Epithelial cell of proximal tubule (primary cell): Measurements from ENCODE around the gene MAPK7. TPM values are rescaled to one million over a fixed set of nuclear protein-coding genes. Genes with fewer than 3 reads are reported as not detected.

Source experiments
- DNase-seq: peaks from one replicate; pipeline ENCODE4 v3.0.0-alpha.2; 2011; ENCODE audit warnings: low read depth
- H3K4me3 ChIP-seq: 2 replicates; pipeline ENCODE4 v1.5.1; 2011; ENCODE audit warnings: low read depth, mild to moderate bottlenecking, low read length
- total RNA-seq: library from RNA; depleted of rRNA; stranded (reverse); fragments of >200 nt; gene quantifications from 2 replicates; pipeline ENCODE4 v1.2.3, GENCODE V29; 2015
- TF ChIP-seq, protein P1 (sequence below): conservative IDR thresholded peaks from 2 replicates; pipeline ENCODE4 v1.5.1; 2012; ENCODE audit warnings: low read depth, mild to moderate bottlenecking, low read length

Gene MAPK7
- total RNA-seq, 1 donor from 2014 or later: 19.0 TPM

GRCh38 chr17:19426631-19427030 is 48.3 kb downstream of the MAPK7 start:
- DNase-seq: no peak
- no peak overlapping the region for H3K4me3 ChIP-seq
- TF ChIP-seq, protein P1, sequence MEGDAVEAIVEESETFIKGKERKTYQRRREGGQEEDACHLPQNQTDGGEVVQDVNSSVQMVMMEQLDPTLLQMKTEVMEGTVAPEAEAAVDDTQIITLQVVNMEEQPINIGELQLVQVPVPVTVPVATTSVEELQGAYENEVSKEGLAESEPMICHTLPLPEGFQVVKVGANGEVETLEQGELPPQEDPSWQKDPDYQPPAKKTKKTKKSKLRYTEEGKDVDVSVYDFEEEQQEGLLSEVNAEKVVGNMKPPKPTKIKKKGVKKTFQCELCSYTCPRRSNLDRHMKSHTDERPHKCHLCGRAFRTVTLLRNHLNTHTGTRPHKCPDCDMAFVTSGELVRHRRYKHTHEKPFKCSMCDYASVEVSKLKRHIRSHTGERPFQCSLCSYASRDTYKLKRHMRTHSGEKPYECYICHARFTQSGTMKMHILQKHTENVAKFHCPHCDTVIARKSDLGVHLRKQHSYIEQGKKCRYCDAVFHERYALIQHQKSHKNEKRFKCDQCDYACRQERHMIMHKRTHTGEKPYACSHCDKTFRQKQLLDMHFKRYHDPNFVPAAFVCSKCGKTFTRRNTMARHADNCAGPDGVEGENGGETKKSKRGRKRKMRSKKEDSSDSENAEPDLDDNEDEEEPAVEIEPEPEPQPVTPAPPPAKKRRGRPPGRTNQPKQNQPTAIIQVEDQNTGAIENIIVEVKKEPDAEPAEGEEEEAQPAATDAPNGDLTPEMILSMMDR: no peak

GRCh38 chr17:19431691-19432090 is 53.4 kb downstream of the MAPK7 start:
- no peak for DNase-seq
- H3K4me3 ChIP-seq: no peak overlapping the region
- TF ChIP-seq, protein P1: no peak

Other genes starting within 250 kb of the MAPK7 start
- 14.2 and 26.4 TPM in 2 replicates for gene EPN2, start 141.1 kb upstream of the MAPK7 start, total RNA-seq
- 27.3 and 44.2 TPM in 2 replicates for gene B9D1, start 15.8 kb upstream of the MAPK7 start, total RNA-seq
- gene MFAP4, start 8.7 kb downstream of the MAPK7 start, total RNA-seq: not detected in 2 replicates
- 0.06 TPM in 1 of 2 replicates, not detected in the other for gene RNF112, start 32.7 kb downstream of the MAPK7 start, total RNA-seq
- 0.52 and 1.7 TPM in 2 replicates for gene SLC47A1, start 155.4 kb downstream of the MAPK7 start, total RNA-seq